GM18507 (cell line): ENCODE data around the gene DPYD.

Experiments used
- DNase-seq: peaks from one replicate; pipeline ENCODE4 v3.0.0; 2011; ENCODE audit warnings: low read depth; ENCODE audit not compliant: insufficient read length; ENCODE audit errors: extremely low spot score
- FAIRE-seq: peaks from 2 replicates; lab custom pipeline; 2011; peaks lifted over from hg19 to GRCh38; lab: Jason Lieb, UNC

Gene DPYD

GRCh38 chr1:97920832-97921571 is at the start of gene DPYD:
Gene DPYD (minus strand): TSS chr1:97921034. CDS start chr1:97920922, 112 bp downstream.
- FAIRE-seq = peak; percentile 82
- DNase-seq = peak; percentile 47

GRCh38 chr1:97960470-97960869 is 39.6 kb upstream of the DPYD start:
- DNase-seq (no peak), FAIRE-seq (no peak)

DNA sequence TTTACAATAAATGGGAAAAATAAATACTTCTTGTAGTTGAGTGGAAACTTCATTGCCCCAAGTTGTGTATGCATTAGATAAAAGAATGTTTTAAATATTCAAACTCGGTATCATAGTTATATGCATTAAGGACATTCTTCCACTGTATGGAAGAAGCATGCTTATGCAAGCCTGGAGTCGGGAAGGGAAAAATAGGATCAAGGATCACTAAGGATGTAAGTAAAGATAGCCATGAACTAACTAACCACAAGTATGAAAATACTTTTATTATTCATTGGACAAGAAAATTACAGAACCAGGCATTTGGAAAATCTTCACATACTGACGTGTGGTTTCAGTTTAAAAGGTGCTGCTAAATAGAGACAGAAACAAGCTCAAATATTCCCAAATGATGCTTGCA is 26.9 kb upstream of the DPYD start:
- no peak for FAIRE-seq
- DNase-seq = no peak

- no peak for FAIRE-seq
- no peak for DNase-seq
Observed at GRCh38 chr1:97943354-97943753, 22.5 kb upstream of the DPYD start.

- DNase-seq (no peak), FAIRE-seq (no peak)
Observed at GRCh38 chr1:97942161-97943123, 21.6 kb upstream of the DPYD start.

DNA sequence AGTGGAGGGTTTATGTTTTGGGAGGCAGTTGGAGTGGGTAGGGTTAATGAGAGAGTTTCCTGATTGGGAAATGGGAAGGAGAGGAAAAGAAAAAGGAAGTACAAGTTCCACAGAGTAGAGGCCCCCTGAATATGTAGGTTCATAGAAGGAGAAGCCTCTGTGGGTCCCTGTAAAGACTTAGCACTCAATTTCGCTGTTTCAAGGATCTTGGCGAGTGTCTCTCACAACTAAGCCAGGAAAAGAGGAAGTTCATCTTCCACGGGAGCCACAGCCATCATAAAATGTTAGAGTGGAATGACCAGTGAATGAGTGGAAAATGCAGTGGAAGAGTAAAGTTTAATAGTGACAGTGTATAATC is 17.4 kb upstream of the DPYD start:
- FAIRE-seq = no peak

DNA sequence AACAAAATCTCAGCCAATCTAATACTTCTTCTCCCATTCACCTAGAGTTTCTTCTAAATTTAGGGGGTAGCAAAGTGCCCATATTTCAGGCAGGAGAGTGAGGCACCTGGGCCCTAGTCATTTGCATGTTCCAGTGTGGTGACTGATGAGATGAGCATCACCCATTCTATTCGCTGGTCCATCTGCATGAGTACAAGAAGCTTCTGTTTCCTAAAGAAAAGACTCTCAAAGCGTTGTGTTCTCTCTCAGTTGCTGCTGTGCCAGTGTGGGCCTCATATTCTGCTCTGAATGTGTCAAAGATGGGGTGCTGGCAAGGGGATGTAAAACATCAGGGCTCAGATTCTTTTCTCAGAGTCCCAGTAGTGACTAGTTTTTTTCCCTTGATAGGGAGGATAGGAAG is 16.1 kb upstream of the DPYD start:
- no peak for FAIRE-seq

More for the DNA sequence above, 17.4 kb upstream of the DPYD start:
- no peak for DNase-seq

GRCh38 chr1:97934491-97934890 is 13.7 kb upstream of the DPYD start:
- FAIRE-seq = no peak
- no peak for DNase-seq

More for the DNA sequence above, 16.1 kb upstream of the DPYD start:
- no peak for DNase-seq

DNA sequence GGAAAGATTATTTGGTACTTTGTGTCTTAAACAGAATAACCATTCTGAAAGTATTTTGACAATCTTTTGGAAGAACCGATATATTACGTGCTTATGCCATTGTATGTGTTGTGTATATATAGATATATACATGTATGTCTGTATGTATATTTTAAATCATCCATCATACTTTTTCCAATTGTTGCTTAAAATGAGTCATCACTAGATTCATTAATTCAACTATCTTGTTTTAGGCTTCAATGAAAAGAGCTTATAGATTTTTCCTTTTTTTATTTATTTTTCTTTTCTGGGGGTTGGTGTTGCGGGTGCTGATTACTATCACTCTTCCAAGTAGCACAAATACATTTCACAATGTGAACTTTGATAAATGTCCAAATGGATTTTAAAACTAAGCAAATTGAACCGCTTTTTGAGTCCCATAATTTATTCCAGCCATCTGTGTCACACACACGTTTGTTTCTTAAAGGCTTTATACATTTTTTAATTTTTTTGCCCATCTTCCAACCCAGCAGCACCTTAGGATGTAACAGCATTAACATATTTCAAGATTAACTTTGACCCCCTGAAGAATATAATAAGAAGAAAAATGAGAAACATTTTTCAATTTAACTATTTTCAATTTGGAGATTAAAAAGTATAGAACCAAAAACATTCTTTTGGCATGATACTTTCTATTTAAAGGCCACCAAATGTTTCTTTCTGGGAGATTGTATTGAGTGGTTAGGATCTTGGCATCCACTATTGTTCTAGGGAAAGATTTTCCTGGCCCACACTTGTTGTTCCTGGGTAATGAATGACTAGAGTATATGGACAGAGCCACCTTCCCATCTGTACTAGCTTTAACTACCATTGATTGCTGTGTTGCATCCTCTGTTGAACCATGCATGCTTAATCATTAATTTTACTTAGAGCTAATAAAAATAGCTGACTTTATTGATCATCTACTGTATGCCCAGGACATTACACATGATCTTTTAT is 9.3 kb upstream of the DPYD start:
- DNase-seq = no peak
- no peak for FAIRE-seq

GRCh38 chr1:97926017-97926708 is 5.3 kb upstream of the DPYD start:
- FAIRE-seq = no peak
- no peak for DNase-seq

GRCh38 chr1:97925151-97925550 is 4.3 kb upstream of the DPYD start:
- DNase-seq (no peak), FAIRE-seq (no peak)

DNA sequence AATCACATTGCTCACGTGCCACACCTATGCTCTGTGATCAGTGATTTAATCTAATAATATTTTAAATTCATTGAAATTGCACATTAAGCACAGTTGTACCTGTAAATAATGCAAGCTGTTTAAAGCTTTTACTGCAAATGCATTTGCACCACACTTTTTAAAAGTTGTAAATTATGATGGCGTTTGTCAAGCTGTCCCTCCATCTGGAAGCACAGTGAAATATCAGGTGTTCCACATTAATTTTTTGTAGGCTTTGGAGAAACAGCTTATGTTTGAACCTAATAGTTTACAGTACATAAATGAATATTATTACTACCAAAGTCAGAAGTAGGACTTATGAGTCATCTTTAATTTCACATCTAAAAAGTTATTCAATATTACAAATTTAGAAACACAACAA is 3.0 kb upstream of the DPYD start:
- FAIRE-seq (no peak), DNase-seq (no peak)

DNA sequence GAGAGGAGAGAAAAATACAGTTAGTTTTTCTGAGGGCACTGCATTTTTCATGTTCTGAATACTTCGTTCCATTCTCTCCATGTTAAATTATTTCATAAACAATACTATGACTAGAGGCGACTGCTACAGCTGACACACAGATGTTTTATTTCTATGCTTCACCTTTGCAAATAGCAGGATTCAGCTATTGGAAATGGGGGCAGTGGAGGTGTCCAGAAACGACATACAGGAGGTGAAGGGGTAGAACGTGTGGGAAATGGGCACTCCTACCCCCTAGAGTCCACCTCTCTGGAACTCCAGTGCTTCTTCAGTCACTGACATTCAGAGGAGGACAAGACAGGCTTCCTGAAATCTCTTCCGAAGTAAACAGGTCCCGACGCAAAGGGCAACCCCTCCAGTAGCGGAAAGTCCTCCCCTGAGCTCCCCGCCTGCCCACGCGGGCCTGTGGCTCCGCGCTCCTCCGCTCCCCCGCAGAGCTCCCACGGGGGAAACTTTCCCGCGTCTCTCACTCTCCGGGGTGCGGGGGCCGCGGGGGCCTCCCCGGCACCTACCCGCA is 480 bp downstream of the DPYD start:
- DNase-seq (no peak), FAIRE-seq (no peak)

GRCh38 chr1:97919585-97920261 is 1.1 kb downstream of the DPYD start:
- no peak for FAIRE-seq

GRCh38 chr1:97918961-97919360 is 1.9 kb downstream of the DPYD start:
- FAIRE-seq (no peak), DNase-seq (no peak)

More at GRCh38 chr1:97919585-97920261, 1.1 kb downstream of the DPYD start:
- no peak for DNase-seq

- no peak for DNase-seq
- no peak for FAIRE-seq
Observed at GRCh38 chr1:97913506-97914139, 7.2 kb downstream of the DPYD start.

DNA sequence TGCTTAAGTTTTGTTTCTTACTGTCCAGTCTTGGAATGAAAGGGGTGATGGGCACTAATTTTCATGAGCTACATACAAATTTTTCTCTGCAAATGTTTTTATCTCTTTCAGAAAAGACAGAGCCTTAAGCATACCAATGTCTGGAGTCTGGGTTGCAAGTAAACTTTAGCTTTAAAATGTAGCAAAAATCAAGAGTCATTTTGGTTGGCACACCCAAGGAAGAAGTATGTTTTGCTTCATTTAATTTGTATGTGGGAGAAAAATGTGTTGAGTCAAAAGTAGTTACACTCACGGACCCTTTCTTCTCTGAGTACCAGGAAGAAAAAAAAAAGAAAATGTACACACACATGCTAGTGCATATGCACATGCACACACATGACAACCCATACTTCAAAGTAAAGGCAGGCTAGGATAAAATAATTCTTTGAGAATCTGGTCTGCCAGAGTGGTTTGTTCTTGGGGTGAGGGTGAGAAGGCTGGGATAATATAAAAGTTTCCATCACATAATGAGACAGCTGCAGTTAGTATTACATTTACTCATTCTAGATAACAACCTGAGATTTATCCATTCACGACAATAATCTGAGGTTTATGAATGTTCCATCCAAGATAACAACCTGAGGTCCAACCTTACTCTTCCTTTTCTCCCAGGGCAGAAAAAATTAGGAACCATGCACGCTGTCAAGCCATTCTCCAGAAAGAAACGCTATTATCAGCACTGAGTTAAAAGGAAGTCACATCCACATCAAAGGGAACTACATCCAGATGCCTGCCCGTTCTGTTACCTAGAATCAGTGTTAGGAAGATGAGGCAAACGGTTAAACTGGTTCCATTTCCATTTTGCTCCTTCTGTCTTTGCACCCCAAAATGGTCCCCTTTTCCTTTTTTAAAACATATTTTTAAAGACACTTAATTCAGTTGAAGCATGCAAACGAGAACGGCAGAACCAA is 9.3 kb downstream of the DPYD start:
- DNase-seq = no peak

More for the DNA sequence above, 9.3 kb downstream of the DPYD start:
- no peak for FAIRE-seq
